Activated CD8-positive, alpha-beta memory T cell treated with anti-CD3 and anti-CD28 coated beads, Interleukin-2, amount 50 U/mL, for 1 hour (primary cell): ENCODE results near the gene SRA1.

Source experiments
- DNase-seq: peaks from one replicate; pipeline ENCODE4 v3.0.0-alpha.2; 2020; ENCODE audit errors: extremely low read depth

Gene SRA1

GRCh38 chr5:140550147-140551079, 6.9 kb downstream of the SRA1 start:
- no peak for DNase-seq

- DNase-seq, result no peak
Measured at GRCh38 chr5:140549237-140550144, 7.8 kb downstream of the SRA1 start.

GRCh38 chr5:140548791-140549190, 8.5 kb downstream of the SRA1 start:
- no peak for DNase-seq

GRCh38 chr5:140548300-140548688, 9.0 kb downstream of the SRA1 start:
- no peak for DNase-seq

DNA sequence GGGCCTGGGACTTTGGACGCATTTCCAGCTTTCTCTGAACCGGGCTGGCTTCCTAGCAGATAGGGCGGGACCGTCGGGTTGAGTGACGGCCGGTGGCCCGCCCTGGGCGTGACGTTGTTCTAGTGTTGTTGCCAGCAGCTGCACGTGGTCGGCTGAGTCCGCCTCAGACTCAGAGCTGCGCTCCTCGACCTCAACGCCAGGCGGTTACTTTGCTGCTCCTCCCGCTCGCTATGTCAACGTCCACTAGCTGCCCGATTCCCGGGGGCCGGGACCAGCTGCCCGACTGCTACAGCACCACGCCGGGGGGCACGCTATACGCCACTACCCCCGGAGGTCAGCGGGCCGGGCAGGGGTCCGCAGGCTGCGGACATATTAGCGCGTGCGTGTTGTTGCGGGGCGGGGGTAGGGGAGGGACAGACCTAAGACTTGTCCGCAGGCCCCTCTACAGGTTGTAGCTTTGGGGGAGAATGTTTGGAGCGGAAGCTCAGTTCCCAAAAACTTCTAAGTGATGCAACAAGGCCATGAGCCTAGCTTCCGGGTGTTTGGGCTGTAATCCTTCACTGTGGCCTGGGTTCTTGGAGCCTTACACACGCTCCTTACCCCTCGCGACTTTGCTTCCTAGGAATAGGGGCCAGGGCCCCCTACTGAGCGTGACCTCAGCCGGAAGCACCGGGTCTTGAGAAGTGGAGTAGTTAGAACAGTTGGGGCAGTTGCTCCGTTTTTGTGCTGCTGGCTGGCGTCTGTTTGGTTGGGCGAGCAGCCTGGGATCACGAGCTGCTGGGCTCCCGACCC, 9.6 kb downstream of the SRA1 start, which contains the start of gene EIF4EBP3:
EIF4EBP3 (plus strand) TSS at position 155 of the 792 bp plus-strand sequence; CDS start at position 231, 76 bp downstream.
- peak; percentile 63 for DNase-seq

- no peak for DNase-seq
Measured at GRCh38 chr5:140546851-140547507, 10.3 kb downstream of the SRA1 start.

GRCh38 chr5:140545606-140546005, 11.7 kb downstream of the SRA1 start:
- no peak for DNase-seq

DNA sequence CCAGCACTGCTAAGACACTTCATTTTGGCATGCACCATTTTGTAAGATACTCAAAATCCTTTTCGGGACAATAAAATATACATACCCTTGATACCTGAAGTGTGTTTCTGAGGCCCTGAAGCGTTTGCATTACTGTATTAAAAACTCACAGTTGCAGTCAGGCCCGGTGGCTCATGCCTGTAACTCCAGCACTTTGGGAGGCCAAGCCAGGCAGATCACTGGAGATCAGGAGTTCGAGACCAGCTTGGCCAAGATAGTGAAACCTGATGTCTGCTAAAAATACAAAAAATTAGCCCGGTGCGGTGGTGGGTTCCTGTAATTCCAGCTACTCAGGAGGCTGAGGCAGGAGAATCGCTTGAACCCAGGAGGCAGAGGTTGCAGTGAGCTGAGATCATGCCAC, 12.3 kb downstream of the SRA1 start:
- no peak for DNase-seq

GRCh38 chr5:140542972-140543371, 14.3 kb downstream of the SRA1 start:
- no peak for DNase-seq

DNA sequence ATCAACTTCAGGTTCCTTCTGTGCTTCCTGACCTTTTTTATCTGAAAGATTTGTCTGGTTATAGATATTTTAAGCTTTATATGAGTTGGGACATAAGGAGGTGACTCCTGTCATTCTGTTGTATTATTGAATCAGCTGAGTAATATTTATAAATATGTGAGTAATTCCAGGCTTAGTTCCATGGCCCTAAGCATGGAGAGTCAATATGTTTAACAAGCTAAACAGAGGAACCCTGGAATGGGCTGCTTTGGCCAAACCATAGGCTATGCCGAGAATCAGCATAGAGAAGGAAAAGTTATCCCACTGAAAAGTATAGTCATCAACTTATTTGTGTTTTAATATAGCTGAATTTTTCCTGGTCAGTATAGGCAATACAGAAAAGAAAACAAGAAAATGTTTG, 17.0 kb downstream of the SRA1 start:
- DNase-seq, result no peak

DNA sequence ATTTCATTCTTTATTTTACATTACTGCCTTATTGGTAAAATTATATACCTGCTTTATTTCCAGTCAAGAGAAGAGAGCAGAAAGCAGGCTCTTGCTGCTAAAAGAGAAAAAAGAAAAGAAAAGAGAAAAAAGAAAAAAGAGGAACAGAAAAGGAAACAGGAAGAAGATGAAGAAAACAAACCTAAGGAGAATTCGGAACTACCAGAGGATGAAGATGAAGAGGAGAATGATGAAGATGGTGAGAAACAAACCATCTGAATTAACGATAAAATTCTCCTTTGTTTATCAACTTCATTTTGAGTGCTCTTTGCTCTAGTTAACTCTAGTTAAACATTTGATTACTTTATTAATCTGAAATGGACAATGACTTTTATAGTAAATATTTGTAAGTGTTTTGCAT, 33.3 kb downstream of the SRA1 start:
- DNase-seq, result no peak

DNA sequence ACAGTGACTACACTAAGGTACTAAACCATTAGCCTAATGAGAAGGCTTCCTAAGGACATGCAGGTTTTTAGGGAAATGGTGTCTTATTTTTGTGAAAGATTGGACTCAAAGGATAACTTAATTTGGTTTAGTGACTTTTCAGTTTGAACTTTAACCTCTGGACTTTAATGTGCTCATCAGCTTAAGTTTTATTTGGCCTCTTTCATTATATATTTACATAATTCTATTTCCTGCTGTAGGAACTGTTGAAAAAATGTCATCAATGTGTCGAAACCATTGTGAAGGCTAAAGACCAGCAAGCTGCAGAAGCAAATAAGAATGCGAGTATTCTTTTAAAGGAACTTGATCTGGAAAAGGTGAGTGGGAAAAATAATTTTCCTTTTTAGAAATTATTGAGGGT, 44.1 kb downstream of the SRA1 start:
- no peak for DNase-seq

- no peak for DNase-seq
Measured at GRCh38 chr5:140509898-140510297, 47.4 kb downstream of the SRA1 start.

- no peak for DNase-seq
Measured at GRCh38 chr5:140502834-140503233, 54.4 kb downstream of the SRA1 start.
